SW 1271 (cell line): Measurements from ENCODE around the gene TRAF3.

ENCODE experiments used
- DNase-seq, 2 experiments: peaks; one replicate each; lab custom pipeline; 2025; lab: John Stamatoyannopoulos, UW

Gene TRAF3

DNA sequence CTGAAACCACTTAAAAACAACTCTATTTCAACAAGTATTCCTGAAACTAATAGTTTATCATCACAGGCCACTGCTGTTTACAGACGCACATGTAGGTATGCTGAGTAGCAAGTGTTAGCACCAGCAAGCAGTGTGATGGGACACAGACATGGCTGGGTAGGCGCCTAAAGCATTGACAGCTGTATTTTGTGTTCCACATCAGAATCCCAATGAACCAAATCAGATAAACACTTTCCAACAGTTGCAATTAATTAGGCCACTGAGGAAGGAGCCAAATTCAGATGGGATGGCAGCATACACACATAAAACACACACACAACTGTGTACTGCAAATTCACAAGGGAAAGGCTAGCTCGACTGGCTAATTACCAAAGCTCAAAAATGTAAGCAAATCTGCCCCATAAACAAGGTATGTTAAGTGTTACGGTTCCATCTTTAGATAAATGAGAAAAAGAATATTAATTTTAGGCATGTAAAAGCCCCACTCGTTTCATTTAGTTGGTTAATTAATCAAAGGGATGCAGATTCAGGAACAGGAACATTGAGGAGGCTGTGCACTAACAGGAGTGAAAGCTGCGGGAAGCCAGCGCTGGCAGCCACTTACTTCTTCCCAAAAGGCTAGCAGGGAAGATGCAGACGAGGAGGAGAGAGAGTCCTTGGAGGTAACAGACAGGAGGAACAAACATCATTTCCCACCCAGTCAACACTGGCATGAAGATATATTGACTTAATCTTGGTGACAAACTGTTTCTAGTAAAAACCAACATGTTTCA, 178.6 kb downstream of the TRAF3 start:
- DNase-seq = no peak

DNA sequence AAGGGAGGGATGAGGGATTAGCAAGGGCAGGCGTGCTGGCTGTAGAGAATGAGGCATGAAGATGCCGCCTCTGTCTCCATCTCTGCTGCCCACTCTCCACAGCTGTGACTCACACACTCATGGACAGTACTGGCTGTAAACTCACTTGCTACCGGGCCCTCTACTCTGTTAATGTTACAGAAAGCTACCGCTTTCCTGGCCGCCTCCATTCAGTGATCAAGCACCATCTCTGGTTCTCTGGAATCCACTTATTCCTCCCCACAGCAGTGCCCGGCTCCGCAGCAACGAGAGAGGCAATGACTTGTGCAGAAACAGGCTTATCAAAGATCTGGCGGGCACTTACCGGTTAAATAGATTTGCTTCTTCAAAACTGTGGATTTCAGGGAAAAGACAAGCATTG, 180.0 kb downstream of the TRAF3 start:
- no peak for DNase-seq

DNA sequence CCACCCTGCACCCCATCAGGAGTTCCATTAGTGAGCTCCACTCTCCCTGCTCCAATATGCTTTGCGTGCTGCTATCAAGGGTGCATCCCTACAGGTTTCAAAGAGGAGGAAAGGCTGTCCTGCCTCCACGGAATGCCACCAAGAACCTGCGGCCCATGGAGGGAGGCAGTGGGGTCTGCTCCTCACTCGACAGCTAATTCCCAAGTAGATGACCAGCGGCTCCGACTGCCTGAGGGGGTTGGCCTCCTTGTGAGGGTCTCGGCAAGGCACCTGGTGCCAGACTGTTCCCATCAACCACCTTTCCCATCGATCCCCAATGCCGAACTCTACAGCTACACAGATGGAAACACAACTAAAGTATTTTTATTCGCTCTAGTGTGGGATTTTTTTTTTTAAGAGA, 181.2 kb downstream of the TRAF3 start:
- DNase-seq = no peak
